Measurements from ENCODE around the gene COMMD9. TPM values are rescaled to one million over a fixed set of nuclear protein-coding genes. Genes with fewer than 3 reads are reported as not detected.

The COMMD9 gene
- total and polyA plus RNA-seq, 4 donors, result 22.9 to 50.8 (median 28.3) TPM

- Histone ChIP-seq H3K27ac (ENCODE audit: low read depth in 1 of 2, low read length in 2 of 2) (no peak overlapping the region), H3K27me3 (ENCODE audit: control insufficient read depth in 4 of 4, insufficient read depth in 4 of 4, low read length in 3 of 4) (no peaks in the 10 kb centered on the region), H3K9ac (ENCODE audit: low read depth in 1 of 2, low read length in 2 of 2) (no peak overlapping the region), H3K4me3 (ENCODE audit: low read depth in 1 of 3, low read length in 3 of 3) (no peak overlapping the region), H3K36me3 (ENCODE audit: control insufficient read depth in 4 of 4, insufficient read depth in 3 of 4, low read depth in 1 of 4, low read length in 3 of 4) (no peaks in the 10 kb centered on the region), H3K9me3 (ENCODE audit: control insufficient read depth in 4 of 4, low read length in 3 of 4) (peaks cover 0 to 4% (median 0%) of the 10 kb centered on the region in 4 donors), H3K4me1 (ENCODE audit: control insufficient read depth in 4 of 4, insufficient read depth in 4 of 4, low read length in 3 of 4) (no peaks in the 10 kb centered on the region)
- 78% methylated on average over 1 of the region's 1 CpG for WGBS
- DNase-seq (ENCODE audit: low spot score), result no peak
- TF ChIP-seq, protein P1, sequence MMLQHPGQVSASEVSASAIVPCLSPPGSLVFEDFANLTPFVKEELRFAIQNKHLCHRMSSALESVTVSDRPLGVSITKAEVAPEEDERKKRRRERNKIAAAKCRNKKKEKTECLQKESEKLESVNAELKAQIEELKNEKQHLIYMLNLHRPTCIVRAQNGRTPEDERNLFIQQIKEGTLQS (IDR thresholded peaks at IDR 0.05), result no peak
- TF ChIP-seq HNF4A (conservative IDR thresholded peaks at IDR 0.05), result no peak
- no peak for TF ChIP-seq REST (IDR thresholded peaks at IDR 0.05)
- no peak for TF ChIP-seq SP1 (IDR thresholded peaks at IDR 0.05)
- TF ChIP-seq FOXA2 (IDR thresholded peaks at IDR 0.05), result no peak
- no peak for TF ChIP-seq TAF1 (conservative IDR thresholded peaks at IDR 0.05)
- no peak for TF ChIP-seq HNF4G (IDR thresholded peaks at IDR 0.05)
- TF ChIP-seq RXRA (IDR thresholded peaks at IDR 0.05), result no peak
- no peak for TF ChIP-seq EGR1 (IDR thresholded peaks at IDR 0.05; ENCODE audit: low read depth in 2 of 2)
- no peak for TF ChIP-seq FOXA1 (IDR thresholded peaks at IDR 0.05)
- no peak for TF ChIP-seq ZBTB33 (IDR thresholded peaks at IDR 0.05)
- TF ChIP-seq NR2F2 (IDR thresholded peaks at IDR 0.05), result no peak
- TF ChIP-seq YY1 (IDR thresholded peaks at IDR 0.05), result no peak
- TF ChIP-seq MAX (IDR thresholded peaks at IDR 0.05), result no peak
- TF ChIP-seq JUND (IDR thresholded peaks at IDR 0.05), result no peak
- no peak for TF ChIP-seq RAD21 (IDR thresholded peaks at IDR 0.05)
- no peak for TF ChIP-seq CTCF (IDR thresholded peaks at IDR 0.05; ENCODE audit: low read depth, low read length, missing input control)
- no peak for TF ChIP-seq GABPA (IDR thresholded peaks at IDR 0.05 in 1 of 2, conservative IDR thresholded peaks at IDR 0.05 in 1 of 2)
Measured at GRCh38 chr11:36254713-36255112, 34.5 kb downstream of the COMMD9 start.
